Activated T-cell treated with anti-CD3 and anti-CD28 coated beads, Interleukin-2, amount 50 U/mL, for 48 hours (primary cell): ENCODE results near the gene ADAMTS17.
"Not testable (repeated sequence)": the region's sequence is repeated elsewhere in the genome, so short reads cannot be mapped to it uniquely, and the experiment has no call there.

Experiments used
- DNase-seq, 2 experiments: peaks; one replicate each; pipeline ENCODE4 v3.0.0-alpha.2; 2020

Gene ADAMTS17

DNA sequence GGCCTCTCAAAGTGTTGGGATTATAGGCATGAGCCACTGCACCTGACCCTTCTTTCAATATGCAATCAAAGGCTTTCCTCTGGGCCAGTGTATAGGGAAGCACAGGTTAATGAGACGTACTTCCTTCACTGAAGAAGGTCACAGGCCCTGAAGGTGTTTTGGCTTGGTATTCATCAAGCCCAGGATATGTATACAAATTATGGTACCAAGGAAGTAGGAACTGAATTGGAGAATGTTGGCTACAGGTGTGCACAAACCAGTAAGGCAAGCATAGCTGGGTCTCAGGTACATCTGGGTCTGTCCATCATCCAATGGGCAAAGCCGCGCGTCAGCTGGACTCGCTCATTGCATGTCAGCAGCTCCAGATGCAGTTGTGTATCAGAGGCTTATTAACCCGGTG lies 237.9 kb downstream of the ADAMTS17 start:
- no peak for DNase-seq

DNA sequence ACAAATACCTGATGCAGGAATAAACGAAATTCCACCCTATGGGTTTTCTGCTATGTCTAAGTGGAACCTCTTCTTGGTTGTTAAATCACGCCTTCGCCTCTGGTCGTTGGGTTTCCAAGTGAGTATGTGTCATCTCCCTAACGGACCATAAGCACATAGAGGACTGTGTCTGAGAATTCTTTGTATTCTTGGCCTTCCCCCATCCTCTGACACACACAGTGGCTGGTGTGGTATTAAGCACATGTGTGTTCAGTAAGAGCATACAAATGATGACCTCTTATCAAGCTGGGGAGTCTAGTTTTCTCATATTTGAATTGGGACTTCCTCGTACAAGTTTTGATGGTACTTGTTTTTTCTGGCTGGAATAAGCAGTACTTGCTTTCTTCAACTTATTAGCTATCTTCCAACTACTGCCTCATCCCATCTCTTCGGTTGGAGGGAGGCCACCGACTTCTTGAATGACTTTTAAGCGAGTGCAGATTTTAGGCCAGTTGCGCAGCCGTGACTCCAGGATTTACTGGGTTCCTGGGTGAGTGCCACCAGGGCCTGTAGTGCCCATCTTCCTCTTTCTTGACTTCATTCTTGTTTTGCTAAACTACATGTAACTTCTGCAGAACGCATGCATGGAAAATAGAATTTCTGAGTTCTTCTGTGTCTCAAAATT lies 240.2 kb downstream of the ADAMTS17 start:
- no peak for DNase-seq

DNA sequence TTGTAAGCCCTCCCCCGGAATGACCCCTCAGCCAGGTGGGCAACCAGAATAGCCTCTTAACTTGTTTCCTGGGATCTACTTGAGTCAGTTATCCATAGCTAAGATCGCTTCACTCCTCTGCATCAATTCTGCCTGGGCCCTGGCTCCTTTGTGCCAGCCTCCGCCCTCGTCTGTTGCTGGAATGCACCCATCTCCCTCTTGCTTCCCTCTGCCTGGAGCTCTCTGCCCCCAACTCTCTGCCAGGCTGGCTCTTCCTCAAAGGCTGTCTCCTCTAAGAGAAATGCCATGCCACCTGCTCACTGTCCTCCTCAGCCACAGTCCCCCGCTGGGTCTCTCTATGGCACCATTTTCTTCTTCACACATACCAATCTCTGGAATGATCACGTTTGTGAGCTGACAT lies 240.8 kb downstream of the ADAMTS17 start:
- DNase-seq: no peak

DNA sequence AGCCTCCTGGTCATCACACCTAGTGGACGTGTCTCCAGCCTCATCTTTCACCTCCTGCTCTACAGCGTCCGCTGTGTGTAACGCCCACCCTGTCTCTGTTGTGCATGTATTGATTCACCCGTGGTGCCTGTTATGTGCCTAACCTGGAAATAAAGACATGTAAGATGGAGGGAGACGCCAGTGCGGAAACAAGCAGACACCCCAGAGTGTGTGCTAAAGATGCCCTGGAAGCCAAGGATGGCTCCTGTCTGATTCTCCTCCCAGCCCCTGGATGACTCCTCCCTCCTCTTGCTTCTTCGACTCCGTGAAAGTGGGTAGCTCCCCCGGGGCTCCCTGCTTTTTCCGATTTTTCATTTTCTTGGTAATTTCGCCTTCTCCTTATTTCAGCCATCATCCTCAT lies 241.8 kb downstream of the ADAMTS17 start:
- DNase-seq: no peak

DNA sequence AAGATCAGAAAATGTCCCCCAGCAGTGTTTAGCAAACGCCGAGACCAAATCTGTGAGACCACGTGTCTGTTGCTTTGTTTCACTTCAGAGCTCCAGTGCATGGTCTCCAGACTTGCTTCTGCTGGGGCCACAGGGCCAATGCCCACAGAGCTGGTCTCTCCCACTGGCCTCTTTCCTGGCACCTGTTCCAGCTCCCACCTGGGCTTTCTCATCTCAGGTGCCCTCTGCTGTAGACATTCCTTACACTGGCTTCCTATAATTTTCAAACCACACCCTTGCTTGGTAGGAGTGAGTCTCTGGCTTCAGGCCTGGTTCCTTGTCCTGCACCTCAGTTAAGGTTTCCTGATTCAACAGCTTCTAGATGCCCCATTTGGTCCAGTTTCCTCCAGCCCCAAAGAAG lies 243.1 kb downstream of the ADAMTS17 start:
- no peak for DNase-seq

DNA sequence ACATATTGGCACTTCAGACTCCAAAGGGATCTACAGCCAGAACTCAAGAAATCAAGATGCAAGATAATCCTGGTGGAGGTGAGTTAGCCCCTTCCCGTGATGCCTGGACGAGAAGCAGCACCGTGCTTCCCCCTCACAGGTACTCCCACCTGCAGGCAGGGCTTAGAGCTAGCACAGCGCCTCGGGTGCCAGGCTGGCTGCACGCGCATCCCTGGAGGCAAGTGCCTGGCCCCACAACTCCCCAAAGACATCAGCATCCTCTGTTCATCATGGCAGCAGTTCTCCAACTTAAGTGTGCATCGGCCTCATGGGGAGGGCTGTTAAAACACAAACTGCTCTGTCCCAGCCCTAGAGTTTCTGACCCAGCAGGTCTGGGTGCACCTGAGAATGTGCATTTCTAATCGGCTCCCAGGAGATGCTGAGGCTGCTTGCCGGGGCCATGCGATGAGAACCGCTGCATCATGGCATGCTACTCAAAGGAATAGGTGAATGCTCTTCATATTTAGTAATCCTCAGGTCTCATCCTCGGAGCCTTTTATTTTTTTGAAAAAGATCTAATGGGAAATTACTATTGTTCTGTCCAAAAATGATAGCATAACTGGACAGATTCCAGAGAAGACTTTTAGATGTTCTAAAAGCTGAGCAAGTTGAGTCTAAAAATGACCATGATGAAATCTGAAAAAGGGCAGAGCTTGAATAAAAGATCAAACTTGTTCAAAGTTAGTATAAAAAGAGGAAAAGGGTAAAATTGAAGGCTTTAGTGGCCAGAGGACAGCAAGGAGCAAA lies 244.2 kb downstream of the ADAMTS17 start:
- DNase-seq: no peak

DNA sequence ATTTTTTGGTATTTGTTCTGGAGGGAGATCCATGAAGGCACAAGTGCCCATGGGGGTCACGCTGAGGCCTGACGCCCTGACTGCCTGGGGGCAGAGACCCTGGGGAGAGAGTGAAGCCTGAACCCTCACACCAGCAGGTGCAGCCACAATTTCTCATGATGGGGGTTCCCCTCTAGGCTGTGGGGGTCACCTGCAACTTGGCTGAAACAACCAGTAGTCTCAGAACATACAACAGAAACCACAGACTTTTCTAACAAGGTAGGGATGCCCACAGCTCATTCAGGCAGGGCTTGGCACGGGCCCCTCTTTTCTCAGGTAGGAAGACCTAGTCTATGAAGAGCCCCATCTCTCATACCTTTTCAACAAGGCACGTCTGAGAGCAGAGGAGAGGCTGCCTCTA lies 245.1 kb downstream of the ADAMTS17 start:
- DNase-seq: no peak

DNA sequence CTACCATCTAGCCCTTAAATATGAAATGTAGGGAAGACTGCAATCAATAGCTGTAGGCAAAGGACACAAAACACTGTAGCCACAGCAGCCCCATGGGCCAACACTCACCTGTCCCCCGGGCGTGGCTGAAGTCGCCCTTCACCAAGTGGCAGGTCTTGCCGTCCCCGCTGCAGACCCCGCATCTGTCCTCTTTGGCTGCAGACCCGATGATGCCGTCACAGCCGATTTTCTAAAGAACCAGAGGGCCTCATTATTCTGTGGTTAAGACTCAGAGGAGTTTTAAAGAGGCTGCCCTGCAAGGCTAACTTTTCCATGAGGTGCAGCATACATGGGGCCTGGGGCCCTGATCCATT lies 245.6 kb downstream of the ADAMTS17 start:
- no peak for DNase-seq

DNA sequence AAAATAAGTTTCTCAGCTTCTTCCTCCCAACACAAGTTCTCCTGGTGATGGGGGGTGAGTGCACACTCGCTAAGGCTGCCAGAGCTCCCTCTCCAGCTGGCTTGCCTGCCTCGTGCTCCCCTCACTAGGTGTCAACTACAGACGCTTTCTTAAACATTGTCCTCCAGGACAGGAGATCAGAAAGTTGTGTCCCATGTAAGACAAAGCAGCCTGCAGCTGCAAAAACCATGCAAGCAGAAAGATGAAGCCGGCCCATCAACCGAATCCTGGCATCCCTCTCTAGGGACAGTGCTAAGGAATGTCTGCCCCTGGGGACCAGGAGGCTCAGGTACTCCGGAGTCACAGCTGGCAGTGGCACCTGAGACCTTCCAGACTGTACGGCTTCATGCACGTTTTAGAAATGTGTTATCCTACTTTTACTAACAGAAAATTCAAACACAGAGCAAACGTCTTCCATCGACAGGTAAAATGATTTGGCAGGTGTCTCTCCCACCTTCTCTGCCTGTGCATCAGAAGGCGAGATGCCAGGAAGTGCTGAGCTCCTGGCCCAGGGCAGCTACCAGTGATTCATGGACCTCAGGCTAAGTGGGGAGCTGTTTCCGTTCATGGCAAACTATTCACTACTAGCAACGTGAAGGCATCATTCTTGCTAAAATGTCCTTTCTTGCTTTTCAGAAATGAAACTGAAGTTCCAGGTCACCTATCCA lies 246.1 kb downstream of the ADAMTS17 start:
- DNase-seq: no peak

DNA sequence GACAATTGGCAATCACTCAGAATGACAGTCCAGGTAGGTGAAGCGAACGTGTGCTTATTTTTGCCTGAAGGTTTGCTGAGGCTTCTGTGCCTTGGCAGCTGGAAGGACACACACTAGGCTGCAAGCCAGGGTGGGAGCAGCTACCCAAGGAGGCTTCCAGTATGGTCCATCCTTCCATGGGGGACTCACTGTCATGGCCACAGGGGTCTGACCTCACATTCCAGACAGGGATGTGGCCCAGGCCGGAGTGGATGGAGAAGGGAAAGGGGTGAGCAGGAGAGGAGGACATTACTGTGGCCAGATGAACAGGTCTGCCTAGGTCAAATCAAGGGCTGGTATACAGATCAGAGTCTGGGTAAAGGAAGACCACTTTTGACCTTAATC lies 247.7 kb downstream of the ADAMTS17 start:
- DNase-seq: no peak

DNA sequence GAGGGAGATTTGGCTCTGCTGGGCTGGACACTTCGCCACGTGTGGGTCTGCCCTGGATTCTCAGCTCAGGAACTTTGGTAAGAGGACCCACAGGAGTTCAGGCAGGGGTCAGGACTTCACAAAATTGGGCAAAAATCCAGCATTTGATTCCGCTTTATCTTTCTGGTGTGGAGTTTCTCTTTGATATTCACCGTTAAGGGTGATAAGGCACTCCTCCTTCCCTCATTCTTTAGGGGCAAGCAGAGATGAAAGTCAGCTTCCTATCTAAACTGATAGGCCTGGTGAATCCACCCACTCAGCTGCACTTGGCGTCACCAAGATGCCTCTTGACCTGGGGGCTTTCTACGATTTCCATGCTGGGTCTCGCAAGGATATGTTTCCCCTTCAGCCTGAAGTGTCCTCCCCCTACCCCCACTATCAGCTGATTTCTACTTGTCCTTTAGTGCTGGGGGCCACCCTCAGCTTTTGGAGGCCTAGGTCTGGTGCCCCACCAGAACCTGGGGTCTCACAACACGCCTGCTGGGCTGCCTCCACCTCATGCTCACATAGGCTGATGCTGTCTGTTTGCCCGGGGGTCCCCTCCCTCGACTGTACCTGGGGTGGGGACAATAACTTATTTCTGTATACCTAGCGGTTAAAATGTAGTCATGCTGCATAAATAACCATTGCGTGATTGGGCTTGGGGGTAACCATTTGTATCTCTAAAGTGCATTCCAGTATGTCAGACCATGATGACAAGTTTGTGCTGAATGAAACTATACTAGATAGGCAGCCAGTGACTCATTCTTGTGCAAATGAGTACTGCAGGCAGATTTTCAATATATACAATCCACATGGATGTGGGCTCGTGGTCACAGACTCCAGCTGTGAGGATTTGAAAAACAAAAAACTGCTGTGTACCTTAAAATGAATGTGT lies 248.3 kb downstream of the ADAMTS17 start:
- DNase-seq: no peak

DNA sequence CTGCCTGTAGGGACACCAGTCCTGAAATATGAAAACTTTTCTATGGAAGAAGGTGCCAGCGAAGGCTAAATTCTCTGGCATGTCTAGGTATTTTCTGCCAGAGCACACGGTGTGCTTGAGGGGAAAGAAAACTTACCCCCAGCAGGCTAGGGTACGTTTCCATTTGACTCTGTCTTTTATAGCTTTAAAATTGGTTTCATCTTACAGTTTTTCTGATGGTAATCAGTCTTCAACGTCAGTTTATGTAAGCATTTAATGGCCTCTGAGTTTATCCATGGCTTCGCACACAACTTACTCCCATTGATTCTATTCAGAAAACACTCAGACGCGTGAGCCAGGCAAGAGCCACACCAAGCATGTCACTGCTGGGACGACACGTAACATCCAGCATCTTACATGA lies 249.7 kb downstream of the ADAMTS17 start:
- DNase-seq: no peak

DNA sequence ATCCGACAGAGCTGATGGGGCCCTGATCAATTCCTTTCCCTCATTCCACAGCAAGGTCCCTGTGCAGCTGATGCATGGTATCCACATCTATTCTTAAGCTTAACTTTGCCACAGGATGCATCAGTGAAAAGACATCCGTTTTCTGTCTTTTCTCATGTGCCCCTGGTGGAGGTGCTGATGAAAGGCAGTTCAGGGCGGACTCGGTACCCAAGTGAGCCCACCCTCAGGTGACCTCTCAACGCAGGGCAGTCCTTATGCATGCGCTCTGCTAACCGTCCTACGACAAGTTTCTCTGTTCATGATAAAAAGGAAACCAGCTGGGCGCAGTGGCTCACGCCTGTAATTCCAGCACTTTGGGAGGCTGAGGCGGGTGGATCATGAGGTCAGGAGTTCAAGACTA lies 251.4 kb downstream of the ADAMTS17 start:
- no peak for DNase-seq

DNA sequence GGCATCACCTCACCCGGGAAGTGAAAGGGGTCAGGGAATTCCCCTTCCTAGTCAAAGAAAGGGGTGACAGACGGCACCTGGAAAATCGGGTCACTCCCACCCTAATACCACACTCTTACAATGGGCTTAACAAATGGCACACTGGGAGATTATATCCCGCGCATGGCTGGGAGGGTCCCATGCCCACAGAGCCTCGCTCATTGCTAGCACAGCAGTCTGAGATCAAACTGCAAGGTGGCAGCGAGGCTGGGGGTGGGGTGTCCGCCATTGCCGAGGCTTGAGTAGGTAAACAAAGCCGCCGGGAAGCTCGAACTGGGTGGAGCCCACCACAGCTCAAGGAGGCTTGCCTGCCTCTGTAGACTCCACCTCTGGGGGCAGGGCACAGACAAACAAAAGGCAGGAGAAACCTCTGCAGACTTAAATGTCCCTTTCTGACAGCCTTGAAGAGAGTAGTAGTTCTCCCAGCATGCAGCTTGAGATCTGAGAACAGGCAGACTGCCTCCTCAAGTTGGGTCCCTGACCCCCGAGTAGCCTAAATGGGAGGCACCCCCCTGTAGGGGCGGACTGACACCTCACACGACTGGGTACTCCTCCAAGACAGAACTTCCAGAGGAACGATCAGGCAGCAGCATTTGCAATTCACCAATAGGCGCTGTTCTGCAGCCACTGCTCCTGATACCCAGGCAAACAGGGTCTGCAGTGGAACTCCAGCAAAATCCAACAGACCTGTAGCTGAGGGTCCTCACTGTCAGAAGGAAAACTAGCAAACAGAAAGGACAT lies 257.5 kb downstream of the ADAMTS17 start:
- DNase-seq: not testable (repeated sequence)

DNA sequence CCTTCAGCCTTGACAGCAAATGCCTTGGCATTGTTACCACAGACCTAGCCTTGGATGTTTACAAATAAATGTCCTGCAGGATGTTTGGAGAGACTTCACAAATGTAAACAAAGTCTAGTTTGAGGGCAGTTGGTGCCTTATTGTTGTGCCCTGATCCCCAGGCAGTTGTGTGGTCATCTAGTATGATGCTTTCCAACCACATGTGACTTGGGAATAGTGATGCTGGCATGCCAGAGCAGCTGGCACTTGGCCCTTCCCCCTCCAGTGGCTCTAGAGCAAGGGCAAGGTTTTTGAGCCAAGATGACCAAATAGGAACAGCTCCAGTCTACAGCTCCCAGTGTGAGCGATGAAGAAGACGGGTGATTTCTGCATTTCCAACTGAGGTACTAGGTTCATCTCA lies 258.2 kb downstream of the ADAMTS17 start:
- DNase-seq: no peak

DNA sequence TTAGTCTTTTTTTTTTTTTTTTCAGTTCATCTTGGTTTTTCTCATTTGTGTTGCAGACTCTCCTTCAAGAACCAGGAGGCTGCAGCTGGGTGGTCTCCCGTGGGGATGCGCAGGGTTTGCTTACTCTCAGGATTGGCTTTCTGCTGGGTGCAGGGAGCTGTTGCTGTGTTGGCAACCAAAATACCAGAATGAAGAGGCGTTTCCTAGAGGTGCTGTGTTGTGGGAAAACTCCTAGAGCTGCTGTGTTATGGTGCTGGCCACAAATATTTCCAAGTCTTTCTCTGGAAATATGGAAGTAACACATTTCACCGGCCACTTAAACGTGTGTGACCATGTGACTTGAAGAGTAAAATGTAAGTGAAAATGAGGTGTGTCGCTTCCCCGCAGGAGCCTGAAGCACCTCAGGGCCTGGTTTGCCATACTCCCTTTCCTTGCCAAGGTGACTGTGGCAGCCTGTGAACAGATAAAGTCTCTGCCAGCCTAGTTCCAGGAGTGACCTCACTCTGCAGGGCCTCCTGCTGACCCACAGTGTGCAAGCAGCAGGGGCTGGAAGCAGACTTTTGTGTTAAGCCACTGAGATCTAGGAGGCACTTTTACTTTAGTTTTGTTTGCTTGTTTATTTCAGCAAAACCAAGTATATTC lies 258.9 kb downstream of the ADAMTS17 start:
- DNase-seq: no peak

DNA sequence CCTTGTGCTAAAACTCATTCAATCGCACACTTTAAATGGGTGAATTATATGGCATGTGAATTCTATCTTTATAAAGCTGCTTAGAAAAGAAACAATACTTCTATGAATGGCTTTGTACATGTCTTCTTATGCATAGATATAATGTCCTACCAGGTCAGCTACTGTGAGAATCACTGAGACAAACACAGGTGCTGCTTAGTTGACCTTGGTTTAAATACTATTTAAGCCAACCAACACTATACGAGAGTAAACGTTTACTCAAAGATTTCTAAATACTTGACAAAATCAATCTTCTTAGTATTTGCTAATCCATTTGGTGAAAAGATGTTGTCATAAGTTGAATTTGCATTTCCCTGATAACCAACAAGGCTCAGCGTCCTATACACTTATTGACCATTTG lies 260.3 kb downstream of the ADAMTS17 start:
- no peak for DNase-seq

DNA sequence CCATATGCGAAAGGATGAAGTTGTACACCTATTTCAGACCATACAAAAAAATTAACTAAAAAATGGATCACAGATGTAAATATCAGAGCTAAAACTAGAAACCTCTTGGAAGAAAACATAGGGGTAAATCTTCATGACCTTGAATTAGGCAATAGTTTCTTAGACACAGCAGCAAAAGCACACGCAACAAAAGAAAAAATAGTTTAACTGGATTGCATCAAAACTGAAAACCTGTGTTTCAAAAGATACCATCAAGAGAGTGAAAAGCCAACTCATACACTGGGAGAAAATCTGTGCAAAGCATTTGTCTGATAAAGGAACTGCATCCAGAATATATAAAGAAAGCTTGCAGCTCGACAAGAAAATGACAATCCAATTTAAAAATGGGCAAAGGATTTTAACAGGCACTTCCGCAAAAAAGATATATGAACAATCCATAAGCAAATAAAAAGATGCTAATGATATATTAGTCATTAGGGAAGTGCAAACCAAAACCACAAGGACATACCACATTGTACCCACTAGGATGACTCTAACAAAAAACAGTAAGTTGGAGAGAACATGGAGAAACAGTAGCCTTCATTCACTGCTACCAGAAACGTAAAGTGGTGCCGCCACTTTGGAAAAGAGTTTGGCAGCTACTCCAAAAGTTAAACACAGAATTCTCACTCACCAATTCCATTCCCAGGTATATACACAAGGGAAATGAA lies 263.1 kb downstream of the ADAMTS17 start:
- no peak for DNase-seq

DNA sequence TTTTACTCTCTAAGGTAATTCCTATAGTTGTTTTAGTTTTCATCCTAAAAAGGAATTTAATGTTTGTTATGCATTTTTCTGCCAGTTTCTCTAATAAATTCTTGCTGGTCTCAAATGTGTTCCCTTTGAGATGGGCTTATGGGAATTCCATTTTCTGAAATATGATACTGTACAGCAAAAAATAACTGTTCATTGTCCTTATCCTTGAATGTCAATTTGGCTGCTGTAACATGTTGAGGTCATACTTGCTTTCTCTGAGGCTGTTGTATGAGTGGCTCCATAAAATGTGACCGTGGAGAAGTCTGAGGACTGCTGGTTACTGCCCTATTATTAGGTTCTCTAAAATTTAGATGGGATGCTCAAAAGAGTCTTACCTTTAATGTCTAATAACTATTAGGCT lies 266.5 kb downstream of the ADAMTS17 start:
- no peak for DNase-seq

DNA sequence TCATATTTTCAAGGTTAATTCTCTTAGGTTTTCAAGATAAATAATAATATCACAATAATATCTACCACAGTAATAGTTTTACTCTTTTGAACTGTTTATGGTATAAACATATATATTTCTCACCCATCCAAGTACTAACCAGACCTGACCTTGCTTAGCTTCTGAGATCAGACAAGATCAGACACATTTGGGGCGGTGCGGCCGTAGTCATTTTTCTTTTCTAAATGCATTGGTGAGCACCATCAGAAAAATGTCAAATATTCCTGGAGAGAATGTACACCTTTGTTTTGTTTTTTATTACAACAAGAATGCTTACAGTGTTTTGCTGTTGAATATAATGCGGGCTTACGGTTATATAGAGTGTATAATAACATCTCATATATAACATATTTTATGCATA lies 267.8 kb downstream of the ADAMTS17 start:
- no peak for DNase-seq
